Dendritic cell treated with granulocyte-macrophage colony-stimulating factor and Interleukin-4, amounts not matched to agents 40 ng/mL and 50 ng/mL, for 4 days (primary cell): ENCODE results near the gene WNT2B.

Experiments used
- H3K27ac Mint-ChIP-seq: one replicate; pipeline ENCODE4 v1.8.0; 2022; ENCODE audit warnings: mild to moderate bottlenecking, mixed read lengths
- H3K27me3 Mint-ChIP-seq: one replicate; pipeline ENCODE4 v1.8.0; 2022; ENCODE audit warnings: mild to moderate bottlenecking, mixed read lengths
- H3K36me3 Mint-ChIP-seq: one replicate; pipeline ENCODE4 v1.8.0; 2022; ENCODE audit warnings: low read depth, mixed read lengths
- H3K4me1 Mint-ChIP-seq: one replicate; pipeline ENCODE4 v1.8.0; 2022; ENCODE audit warnings: low read depth, mixed read lengths
- H3K4me3 Mint-ChIP-seq: one replicate; pipeline ENCODE4 v1.8.0; 2022; ENCODE audit warnings: mild to moderate bottlenecking, moderate library complexity, mixed read lengths
- H3K9me3 Mint-ChIP-seq: one replicate; pipeline ENCODE4 v1.8.0; 2022; ENCODE audit warnings: mixed read lengths
- intact Hi-C: fragments of 100-400 bp; cut with micrococcal nuclease; formaldehyde crosslinking; loops from one replicate; pipeline ENCODE4 v1.15.0; 2022

Gene WNT2B

DNA sequence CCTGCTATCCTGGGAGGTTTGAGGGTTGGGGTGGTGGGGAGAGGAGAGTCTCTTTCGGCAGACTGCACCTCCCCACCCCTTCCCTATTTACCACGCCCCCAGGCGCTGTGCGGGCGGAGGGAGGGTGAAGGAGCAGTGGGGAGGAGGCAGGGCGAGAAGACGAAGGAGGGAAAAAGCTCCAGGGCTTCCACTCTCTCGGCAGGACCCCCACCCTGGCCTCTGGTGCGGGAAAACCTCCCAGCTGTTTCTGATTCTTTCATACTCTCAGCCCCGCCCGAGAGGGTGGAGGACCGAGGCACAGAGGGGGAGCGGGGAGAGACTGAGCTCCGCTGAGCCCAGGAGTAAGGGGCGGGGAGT, 866 bp upstream of the WNT2B start:
- H3K27me3 Mint-ChIP-seq, result peaks cover 91% of the 10 kb centered on the region
- peak overlapping the region; percentile 69 for H3K4me3 Mint-ChIP-seq
- no peaks in the 10 kb centered on the region for H3K36me3 Mint-ChIP-seq
- intact Hi-C loops, result loop anchor here (10.0 kb wide), 1 partner anchor 107 kb away; the partner anchor contains the start of genes CAPZA1 and ST7L
- peaks cover 8% of the 10 kb centered on the region for H3K4me1 Mint-ChIP-seq
- no peak overlapping the region for H3K27ac Mint-ChIP-seq
- H3K9me3 Mint-ChIP-seq, result no peaks in the 10 kb centered on the region

DNA sequence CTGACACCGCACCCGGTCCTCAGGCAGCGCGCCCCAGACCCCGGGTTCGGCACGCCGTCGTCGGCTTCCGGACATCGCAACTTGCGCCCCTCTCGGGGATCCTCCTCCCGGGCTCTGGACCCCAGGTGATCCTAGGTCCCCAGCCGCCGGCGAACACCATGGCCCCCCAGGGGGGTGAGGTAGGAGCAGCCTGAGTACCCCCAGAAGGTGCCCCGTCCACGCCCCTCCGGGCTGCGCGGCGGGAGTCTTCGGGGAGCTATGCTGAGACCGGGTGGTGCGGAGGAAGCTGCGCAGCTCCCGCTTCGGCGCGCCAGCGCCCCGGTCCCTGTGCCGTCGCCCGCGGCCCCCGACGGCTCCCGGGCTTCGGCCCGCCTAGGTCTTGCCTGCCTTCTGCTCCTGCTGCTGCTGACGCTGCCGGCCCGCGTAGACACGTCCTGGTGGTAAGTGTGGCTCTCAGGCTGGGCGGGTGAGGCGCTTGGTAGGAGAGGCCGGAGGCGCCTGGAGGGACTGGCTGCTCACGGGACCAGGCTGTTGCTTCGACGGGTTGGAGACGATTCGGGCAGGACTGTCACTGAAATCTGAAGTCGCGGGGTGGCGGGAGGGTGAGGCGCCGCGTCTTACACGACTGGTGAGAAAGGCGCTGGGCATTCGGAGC, 367 bp downstream of the WNT2B start:
- Mint-ChIP-seq H3K4me1 (peaks cover 8% of the 10 kb centered on the region), H3K27ac (no peak overlapping the region), H3K27me3 (peaks cover 85% of the 10 kb centered on the region), H3K9me3 (no peaks in the 10 kb centered on the region), H3K4me3 (peak overlapping the region; percentile 69), H3K36me3 (no peaks in the 10 kb centered on the region)
- intact Hi-C loops, result loop anchor here (10.0 kb wide), 1 partner anchor 106 kb away; the partner anchor contains the start of genes CAPZA1 and ST7L

DNA sequence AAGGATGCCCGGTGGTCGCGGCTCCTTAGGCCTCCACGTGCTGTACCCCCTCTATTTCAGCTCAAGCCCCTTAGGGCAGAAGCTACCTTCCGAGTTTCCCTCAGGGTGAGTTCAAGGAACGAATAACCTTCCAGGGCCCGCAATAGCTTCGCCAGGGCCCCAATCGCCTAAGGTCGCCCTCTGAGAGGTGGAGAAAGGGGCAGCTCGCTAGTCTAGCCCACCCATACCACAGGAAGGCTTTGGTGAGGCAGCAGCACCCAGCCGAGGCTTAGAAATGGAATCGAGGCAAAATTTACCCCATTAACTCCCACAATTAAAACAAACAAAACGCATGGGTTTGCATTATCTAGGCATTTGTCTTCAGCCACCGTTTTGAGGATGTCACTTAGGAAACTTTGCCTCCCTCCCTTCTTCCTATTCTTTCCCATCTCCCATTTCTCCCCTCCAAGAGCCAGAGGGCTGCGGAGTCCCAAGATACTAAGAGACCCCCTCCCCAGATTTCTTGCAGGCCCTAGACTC, 954 bp downstream of the WNT2B start:
- peaks cover 79% of the 10 kb centered on the region for H3K27me3 Mint-ChIP-seq
- intact Hi-C loops, result loop anchor here (10.0 kb wide), 1 partner anchor 105 kb away; the partner anchor contains the start of genes CAPZA1 and ST7L
- no peak overlapping the region for H3K4me3 Mint-ChIP-seq
- H3K4me1 Mint-ChIP-seq, result peaks cover 8% of the 10 kb centered on the region
- H3K36me3 Mint-ChIP-seq, result no peaks in the 10 kb centered on the region
- no peak overlapping the region for H3K27ac Mint-ChIP-seq
- H3K9me3 Mint-ChIP-seq, result no peaks in the 10 kb centered on the region

DNA sequence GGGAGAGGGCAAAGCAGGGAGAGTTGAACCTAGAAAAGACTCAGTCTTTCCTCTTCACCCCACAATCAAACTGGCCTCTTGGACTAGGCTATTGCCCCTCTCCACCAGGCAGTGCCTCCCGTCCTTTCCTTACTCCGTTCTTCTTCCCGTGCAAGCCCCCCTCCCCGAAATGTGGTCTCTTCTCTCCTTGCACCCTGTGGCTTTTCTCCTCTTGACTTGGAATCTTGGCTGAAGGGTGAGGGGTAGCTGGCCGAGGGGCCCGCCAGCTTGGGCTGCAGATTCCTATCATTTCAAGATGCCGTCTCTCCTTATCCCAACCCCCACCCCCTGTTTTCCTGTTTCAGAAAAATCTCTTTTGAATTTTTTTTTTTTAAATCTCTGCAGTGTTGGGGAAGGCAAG, 1.6 kb downstream of the WNT2B start:
- Mint-ChIP-seq H3K4me1 (peaks cover 14% of the 10 kb centered on the region), H3K4me3 (no peak overlapping the region), H3K27me3 (peaks cover 73% of the 10 kb centered on the region), H3K27ac (no peak overlapping the region), H3K9me3 (no peaks in the 10 kb centered on the region), H3K36me3 (no peaks in the 10 kb centered on the region)
- intact Hi-C loops, result no loop called here

DNA sequence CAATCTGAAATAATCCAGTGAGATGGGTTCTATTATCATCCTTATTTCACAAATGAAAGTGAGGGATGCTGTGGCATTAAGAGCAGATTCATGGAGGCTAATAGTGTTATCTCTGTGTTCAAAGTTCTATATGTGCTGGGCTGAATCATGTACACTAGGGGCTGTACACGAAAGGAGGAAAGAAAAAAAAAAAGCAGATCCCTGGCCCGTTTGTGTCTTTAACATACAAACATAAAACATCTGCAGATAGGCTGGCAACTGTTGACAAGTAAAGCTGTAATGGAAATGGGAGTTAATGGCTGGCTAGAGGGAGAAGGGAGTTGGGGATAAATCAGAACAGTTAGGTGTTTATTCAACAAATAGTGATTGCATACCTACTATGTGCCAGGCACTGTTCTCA, 3.1 kb downstream of the WNT2B start:
- Mint-ChIP-seq H3K36me3 (no peaks in the 10 kb centered on the region), H3K27me3 (peaks cover 66% of the 10 kb centered on the region), H3K27ac (no peak overlapping the region), H3K4me1 (peaks cover 19% of the 10 kb centered on the region), H3K9me3 (no peaks in the 10 kb centered on the region), H3K4me3 (no peak overlapping the region)
- intact Hi-C loops, result no loop called here

GRCh38 chr1:112513112-112513870, 4.5 kb downstream of the WNT2B start:
- Mint-ChIP-seq H3K27ac (no peak overlapping the region), H3K4me1 (peaks cover 13% of the 10 kb centered on the region), H3K27me3 (peaks cover 52% of the 10 kb centered on the region), H3K36me3 (no peaks in the 10 kb centered on the region), H3K4me3 (no peak overlapping the region), H3K9me3 (no peaks in the 10 kb centered on the region)
- intact Hi-C loops, result no loop called here

- Mint-ChIP-seq H3K27ac (no peak overlapping the region), H3K36me3 (no peaks in the 10 kb centered on the region), H3K4me3 (no peak overlapping the region), H3K27me3 (peaks cover 38% of the 10 kb centered on the region), H3K4me1 (peaks cover 11% of the 10 kb centered on the region), H3K9me3 (no peaks in the 10 kb centered on the region)
- intact Hi-C loops, result no loop called here
Observed at GRCh38 chr1:112514901-112515300, 6.1 kb downstream of the WNT2B start.

DNA sequence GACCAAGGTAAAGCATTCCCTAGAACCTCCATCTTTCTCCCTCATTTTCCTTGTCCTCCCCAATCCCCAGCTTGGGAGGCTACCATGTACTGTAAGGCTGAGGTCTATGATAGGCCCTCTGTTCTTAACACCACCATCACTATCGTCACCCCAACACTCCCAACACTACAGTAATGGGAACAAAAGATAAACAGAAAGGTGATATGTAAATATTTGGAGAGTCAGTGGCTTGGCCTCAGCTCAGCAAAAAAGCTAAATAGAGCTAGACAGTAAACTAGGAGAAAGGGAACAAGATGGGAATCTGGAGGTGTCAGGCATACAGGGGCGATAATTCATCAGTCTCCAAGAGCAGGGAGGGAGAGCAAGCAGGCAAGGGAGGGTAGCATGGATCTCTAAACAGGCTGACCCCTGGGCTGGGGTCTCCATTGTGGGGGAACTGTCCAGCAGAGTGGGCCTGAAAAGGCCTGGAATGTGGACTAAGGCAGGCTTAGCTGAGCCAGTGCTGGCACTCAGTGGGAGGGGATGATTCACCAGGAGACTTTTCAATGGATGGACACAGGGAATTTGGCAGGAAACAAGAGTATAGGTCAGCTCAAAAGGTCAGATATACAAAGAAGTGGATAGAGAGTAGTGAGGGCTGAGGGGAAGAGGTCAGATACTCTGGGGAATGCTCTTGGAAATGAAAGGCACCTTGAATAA, 6.7 kb downstream of the WNT2B start:
- Mint-ChIP-seq H3K4me1 (peaks cover 16% of the 10 kb centered on the region), H3K27me3 (peaks cover 32% of the 10 kb centered on the region), H3K4me3 (no peak overlapping the region), H3K36me3 (no peaks in the 10 kb centered on the region), H3K9me3 (no peaks in the 10 kb centered on the region), H3K27ac (no peak overlapping the region)
- intact Hi-C loops, result no loop called here

DNA sequence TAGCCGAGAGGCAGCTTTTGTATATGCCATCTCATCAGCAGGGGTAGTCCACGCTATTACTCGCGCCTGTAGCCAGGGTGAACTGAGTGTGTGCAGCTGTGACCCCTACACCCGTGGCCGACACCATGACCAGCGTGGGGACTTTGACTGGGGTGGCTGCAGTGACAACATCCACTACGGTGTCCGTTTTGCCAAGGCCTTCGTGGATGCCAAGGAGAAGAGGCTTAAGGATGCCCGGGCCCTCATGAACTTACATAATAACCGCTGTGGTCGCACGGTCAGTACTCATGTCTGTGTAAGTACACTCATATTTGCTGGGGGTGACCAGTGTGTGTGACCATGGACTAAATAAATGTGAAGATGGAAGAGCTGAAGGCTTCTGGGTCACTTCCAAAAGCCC, 7.4 kb downstream of the WNT2B start:
- no peak overlapping the region for H3K4me3 Mint-ChIP-seq
- intact Hi-C loops, result no loop called here
- no peak overlapping the region for H3K27ac Mint-ChIP-seq
- H3K9me3 Mint-ChIP-seq, result no peaks in the 10 kb centered on the region
- peaks cover 18% of the 10 kb centered on the region for H3K4me1 Mint-ChIP-seq
- no peaks in the 10 kb centered on the region for H3K36me3 Mint-ChIP-seq
- peaks cover 25% of the 10 kb centered on the region for H3K27me3 Mint-ChIP-seq

- intact Hi-C loops, result no loop called here
- Mint-ChIP-seq H3K27me3 (peaks cover 15% of the 10 kb centered on the region), H3K27ac (no peak overlapping the region), H3K4me1 (peaks cover 18% of the 10 kb centered on the region), H3K36me3 (peaks cover 2% of the 10 kb centered on the region), H3K9me3 (no peaks in the 10 kb centered on the region), H3K4me3 (no peak overlapping the region)
Observed at GRCh38 chr1:112517231-112517630, 8.5 kb downstream of the WNT2B start.

GRCh38 chr1:112517646-112518045, 8.9 kb downstream of the WNT2B start:
- peaks cover 13% of the 10 kb centered on the region for H3K27me3 Mint-ChIP-seq
- H3K4me1 Mint-ChIP-seq, result peaks cover 18% of the 10 kb centered on the region
- intact Hi-C loops, result no loop called here
- peaks cover 6% of the 10 kb centered on the region for H3K36me3 Mint-ChIP-seq
- no peaks in the 10 kb centered on the region for H3K9me3 Mint-ChIP-seq
- H3K27ac Mint-ChIP-seq, result no peak overlapping the region
- H3K4me3 Mint-ChIP-seq, result no peak overlapping the region

DNA sequence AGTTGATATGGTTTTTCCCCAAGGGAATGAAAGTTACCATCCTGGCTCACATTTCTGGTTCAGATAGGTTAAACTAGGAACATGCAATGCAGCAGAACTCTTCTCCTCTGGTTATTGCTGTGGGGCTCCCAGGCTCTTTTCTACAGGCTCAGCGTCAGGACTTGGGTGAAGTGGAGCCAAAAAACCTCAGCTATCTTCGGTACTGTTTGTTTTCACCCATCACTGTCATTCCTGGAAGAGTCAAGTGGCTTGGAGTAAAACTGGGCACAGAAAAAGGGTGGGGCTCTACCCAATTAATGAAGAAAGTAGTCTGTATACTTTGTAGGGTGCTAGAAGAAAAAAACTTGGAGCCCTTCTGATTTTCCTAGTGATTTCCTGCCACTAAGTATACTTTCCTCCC, 9.4 kb downstream of the WNT2B start:
- Mint-ChIP-seq H3K27ac (no peak overlapping the region), H3K4me1 (peaks cover 18% of the 10 kb centered on the region), H3K27me3 (peaks cover 12% of the 10 kb centered on the region), H3K4me3 (no peak overlapping the region), H3K9me3 (no peaks in the 10 kb centered on the region), H3K36me3 (peaks cover 8% of the 10 kb centered on the region)
- intact Hi-C loops, result no loop called here

- Mint-ChIP-seq H3K9me3 (no peaks in the 10 kb centered on the region), H3K27me3 (peaks cover 6% of the 10 kb centered on the region), H3K27ac (no peak overlapping the region), H3K4me1 (peaks cover 26% of the 10 kb centered on the region), H3K4me3 (no peak overlapping the region), H3K36me3 (peaks cover 17% of the 10 kb centered on the region)
- intact Hi-C loops, result no loop called here
Observed at GRCh38 chr1:112520166-112520565, 11.4 kb downstream of the WNT2B start.

- no peaks in the 10 kb centered on the region for H3K27me3 Mint-ChIP-seq
- no peak overlapping the region for H3K4me3 Mint-ChIP-seq
- H3K9me3 Mint-ChIP-seq, result no peaks in the 10 kb centered on the region
- intact Hi-C loops, result no loop called here
- no peak overlapping the region for H3K27ac Mint-ChIP-seq
- H3K4me1 Mint-ChIP-seq, result peaks cover 19% of the 10 kb centered on the region
- H3K36me3 Mint-ChIP-seq, result peaks cover 41% of the 10 kb centered on the region
Observed at GRCh38 chr1:112522621-112523020, 13.9 kb downstream of the WNT2B start.
